GM21390 (cell line): ENCODE data around the gene PARD3B.

Experiments
- ATAC-seq: cut with Tn5 transposase; IDR thresholded peaks from one replicate; pipeline ENCODE4 v1.9.1; 2021; ENCODE audit not compliant: unreplicated experiment

The PARD3B gene

DNA sequence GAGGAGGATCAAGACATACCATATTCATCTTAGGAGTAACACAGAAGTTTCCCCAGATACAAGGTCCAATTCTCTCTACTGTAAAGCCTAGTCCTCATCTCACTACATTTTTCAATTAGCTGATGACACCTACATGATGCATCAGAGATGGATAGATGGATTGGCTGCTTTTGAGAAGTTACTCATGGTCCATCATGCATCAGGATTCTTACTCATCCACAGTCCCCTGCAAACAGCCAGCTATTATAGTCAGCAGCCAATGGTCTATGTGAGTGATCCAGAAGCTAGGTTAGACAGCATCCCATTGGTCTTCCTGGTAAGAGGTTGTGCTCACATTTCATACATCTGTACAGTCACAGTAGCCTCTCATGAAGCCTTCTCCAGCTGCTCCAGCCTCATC is 982.5 kb downstream of the PARD3B start:
- no peak for ATAC-seq

DNA sequence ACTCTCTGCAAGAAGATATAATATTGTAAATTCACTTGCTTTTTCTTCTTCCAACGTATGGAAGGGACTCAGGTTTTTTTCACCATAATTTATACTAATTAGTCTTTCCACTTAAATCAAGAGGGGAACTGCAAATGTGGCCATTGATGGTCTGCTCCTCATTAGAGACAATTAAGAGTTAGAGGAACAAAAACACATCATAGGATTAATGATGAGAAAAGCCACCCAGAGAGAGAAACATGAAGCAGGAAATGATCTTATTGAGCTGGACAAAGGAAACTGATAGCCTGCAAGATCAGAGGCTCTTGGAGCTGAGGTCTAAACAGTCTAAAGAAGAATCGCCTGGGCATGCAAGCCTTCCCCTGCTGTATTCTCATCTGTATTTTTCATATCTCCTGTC is 985.8 kb downstream of the PARD3B start:
- no peak for ATAC-seq

DNA sequence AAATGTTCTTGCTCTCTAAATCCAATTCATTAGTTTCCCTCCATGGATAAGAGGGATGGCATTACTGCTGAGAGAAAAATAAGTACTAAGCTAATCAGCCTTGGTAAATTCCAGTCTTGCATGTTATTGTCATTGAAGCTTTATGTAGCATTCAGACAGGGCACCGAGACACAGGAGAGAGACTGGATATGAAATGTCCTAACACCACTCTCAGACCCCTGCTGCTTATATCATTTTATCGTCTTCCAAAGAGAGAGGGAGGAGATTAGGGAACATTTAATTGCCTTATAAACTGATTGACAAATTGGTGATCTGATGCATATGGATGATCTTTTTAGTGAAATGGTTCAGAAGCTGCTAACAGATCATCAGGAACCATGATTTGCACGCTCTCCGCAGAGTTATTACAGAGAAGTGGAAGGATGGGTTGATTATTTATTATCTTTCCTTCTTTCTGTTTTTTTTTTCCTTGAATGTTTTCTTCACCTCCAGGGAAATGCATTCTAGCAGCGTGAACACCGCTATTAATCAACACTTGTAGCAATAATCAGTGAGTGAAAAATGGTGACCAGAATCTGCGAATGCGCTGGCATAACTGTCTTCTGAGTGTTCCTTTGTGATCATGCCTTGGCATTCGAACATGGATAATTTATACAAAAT is 986.3 kb downstream of the PARD3B start:
- no peak for ATAC-seq

DNA sequence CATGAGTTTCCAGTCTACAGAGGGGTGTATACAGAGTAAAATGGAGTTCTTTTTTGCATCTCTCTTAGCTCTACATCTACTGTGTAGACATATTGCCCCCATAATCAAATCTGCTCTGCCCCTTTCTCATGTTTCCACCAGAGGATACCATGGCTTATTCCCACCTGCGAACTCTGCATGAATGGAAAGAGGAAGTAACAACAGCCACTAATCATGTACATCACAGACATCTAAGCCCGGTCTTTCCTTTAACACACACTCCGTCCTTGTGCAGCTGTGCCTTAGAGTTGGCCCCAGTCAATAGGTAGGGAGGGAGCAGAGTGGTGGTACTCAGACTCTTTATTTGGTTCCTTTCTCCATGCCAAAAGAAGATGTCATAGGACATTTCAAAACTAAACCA is 989.7 kb downstream of the PARD3B start:
- no peak for ATAC-seq

DNA sequence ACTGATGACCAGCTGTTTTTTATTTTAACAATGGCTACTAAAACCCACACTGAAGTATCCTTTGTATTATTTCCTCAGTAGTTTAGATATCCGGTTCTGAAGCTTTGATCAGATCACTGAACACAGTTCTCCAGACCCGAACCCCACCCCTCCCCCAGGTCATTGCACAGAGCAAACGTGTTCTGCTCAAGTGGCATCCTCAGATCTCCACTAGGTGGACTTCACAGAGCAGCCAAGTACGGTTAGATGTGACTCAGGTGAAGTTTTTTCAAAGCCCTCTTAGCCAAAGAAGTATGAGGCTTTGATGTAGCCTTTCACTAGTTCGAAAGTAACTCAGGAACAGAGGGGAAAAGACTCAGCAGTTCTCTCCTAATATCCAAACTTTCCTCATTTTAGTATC is 994.3 kb downstream of the PARD3B start:
- ATAC-seq = no peak

DNA sequence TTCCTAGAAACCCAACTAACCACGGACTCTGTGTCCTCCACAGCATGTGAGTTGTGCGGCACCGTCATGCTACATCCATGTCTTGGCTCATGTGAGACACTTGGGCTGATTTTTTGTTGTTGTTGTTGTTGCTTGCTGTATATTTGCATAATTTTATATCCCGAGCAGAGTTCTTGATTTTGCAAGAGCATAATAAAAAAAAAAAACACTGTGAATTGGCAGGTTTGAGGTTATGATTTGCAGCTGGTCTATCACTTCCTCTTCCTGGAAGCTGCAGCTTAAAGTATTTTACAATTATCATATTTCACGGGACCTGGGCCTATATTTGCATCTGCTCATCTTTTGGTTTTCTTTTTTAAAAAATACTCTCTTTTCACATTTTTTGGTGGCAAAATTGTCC is 994.8 kb downstream of the PARD3B start:
- ATAC-seq = no peak

DNA sequence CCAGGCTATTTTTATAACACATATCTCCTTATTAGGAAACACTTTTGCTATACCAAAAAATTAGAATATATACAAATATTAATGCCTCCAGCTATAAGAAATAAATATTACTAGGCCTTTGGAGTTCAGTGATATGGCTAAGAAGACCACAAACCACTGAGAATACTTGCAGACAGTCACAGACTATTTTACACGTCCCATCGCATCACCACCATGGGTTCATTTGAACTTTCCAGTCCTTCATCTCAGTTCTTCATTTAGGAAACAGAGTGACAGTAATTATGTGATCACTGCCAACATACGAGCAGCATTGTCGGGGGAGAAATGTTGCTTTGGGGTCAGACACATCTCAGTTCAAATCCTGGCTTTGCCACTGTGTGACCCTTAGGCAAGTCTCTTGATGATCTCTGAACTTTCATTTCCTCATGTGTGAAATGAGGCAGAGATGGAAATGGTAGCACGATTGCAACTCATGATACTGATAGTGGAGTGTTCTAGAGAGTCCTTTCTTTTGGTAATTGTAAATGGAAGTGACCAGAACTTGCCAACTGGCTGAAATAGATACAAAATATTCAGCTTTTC is 998.1 kb downstream of the PARD3B start:
- ATAC-seq = no peak

DNA sequence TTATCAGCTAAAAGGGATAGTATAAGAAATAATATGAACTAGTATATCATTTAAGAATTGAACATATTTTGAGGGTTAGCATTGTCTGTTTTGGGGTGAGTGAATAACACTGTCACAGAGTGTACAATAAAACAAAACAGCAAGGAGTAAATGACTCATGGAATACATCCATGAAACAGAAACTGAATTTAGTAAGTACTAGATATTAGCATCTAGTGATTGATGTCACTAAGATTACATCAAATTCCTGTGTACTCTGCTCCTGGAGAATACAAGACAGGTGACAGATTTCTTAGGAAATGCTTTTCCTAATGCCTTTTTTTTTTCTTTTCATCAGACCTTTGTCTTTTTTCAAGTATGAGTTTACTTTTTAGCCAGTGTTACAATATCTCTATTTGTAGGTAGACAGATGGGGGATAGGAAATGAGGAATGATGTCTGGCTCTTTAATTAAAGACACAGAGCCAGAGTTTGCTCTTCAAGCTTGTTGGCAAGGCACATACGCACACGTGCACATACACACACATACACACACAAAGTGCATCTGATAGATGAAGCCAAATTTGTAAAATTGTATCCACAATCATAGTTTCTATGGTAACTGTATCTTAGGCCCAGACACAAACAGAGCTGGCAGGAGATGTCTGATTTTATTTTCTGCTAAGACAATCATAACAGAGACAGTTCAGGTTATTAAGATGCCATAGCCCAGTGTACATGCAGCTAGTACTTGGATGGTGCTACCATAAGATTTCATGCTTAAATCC is 998.8 kb downstream of the PARD3B start:
- no peak for ATAC-seq

DNA sequence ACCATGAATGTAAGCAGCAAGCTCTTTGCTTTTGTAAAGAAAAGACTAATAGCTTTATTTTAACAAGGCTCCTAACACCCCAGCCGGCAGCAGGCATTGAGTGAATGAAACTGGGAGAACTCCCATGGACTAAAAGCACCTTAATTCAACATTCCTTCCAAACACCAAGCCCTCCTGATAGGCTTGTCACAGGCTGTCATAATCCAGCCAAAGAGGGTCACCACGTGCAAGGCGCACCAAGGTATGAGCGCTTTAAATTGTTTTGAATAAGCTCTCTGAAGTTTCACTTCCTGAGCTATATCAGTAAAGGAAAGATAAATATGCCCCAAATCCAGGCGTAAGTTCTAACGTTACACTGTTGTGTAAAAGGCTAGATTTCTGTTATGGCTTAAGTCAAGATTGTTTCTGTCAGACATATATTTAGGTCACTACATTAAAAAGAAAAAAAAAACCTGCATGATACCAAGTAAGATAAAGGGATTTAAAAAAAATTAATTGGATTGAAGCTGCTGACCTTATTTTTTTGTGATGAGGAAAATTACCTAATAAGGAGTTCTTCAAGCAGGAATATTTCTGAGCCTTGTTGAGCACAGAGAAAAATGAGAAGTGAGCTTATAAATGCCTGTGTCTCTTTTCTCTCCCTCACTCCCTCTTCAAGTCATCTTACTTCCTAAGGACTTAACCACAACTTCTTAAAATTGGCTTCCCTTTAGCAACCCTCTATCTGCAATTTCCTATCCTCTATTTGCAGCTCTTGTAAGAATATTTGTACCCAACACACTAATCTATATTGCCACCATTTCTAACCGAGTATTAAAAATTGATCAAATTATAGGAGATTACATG is 1000.9 kb downstream of the PARD3B start:
- ATAC-seq = no peak

DNA sequence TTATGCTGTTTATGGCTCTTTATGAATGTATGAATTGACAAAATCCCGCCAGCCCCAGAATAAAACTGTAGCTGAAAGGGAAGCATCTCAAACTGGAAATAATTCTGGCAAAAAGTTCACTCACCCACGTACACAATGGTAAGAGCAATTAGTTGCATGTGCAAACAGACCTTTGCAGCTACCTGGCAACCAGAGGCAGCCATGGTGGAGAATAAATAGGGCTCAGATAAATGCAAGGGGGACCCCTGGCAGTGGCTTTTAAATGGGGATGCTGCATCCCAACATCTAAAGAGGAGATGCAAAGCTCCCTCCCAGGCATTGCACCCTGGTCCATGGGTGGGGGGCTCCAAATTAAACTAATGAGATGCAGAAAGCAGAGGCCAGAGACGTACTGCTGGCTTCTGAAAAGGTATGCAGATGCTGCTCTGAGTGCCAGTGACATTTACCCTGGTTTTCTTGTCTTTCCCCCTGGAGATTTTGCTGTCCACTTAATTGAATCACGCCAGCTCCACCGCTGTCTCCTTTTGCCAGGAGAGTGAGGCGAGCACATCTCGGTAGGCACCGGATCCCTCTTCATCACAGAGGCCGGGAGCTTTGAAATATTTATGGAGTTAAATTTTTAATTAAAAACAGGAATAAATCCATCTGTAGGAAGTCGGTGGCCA is 1010.4 kb downstream of the PARD3B start:
- no peak for ATAC-seq

DNA sequence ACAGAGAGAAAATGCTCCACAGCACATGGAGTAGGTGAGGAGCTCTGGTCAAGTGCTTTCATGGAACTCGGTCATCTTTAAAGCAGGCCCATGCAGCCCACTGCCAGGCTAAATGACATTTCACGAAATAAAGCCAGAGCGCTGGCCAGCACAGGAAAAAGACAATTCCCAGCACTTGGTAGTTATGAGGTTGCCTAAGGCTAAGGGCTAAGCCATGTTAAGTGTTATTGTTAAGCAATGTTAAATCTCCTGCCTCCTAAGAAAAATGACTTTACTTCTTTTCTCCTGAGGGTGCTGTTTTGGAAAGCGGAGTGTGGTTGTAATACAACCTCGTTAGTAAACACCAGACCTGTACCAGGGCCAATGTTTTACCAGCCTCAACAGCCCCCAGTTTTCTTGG is 1011.1 kb downstream of the PARD3B start:
- no peak for ATAC-seq

DNA sequence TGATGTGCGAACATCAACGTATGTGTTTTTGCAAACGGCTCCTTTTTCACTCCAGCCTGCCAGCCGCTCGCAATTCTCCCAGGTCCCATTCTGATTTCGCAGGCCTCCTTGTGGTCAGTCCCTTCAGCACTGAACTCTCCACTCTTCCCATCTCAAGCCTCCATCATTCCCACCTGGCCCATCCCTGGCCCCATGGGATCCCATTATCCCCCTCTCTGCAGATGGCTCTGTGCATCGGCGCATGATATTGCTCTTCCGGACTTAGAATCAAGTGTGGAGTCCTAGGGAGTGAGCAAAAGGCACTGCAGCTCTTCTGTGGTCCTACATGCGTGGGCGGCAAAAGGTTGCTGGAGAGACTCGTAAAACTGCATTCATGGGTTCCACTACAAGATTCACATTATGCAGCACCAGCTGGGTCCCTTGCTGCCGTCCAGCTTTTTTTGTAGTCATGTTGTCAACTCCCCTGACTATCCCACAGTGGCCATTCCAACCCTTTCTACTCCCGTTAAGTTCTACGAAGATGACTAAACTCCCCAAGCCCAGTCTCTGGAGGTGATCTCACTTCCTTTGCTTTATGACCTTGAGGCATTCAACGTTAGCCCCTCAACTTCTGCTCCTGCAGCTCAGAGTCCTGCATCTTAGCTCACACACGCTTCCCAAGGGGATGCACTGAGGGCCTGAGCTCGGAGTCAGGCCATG is 1011.7 kb downstream of the PARD3B start:
- ATAC-seq = no peak

DNA sequence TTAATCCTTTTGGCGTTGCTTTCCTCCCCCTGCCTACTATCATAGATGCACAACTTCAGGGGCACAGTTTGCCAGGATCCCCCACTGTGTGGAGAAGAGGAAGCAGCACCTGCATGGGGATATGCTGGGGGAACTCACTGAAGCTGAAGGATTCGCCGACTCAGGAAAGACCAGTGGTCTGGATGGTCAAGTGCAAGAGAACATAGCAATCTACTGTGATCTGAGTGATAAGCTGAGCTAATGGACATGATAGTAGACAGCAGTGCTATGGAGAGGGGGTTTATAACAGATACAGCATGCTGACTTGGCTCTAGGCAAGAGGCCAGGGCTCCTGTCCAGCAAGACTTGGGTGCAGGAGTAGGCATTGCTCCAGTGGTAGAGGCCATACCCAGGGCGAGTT is 1012.6 kb downstream of the PARD3B start:
- ATAC-seq = no peak

DNA sequence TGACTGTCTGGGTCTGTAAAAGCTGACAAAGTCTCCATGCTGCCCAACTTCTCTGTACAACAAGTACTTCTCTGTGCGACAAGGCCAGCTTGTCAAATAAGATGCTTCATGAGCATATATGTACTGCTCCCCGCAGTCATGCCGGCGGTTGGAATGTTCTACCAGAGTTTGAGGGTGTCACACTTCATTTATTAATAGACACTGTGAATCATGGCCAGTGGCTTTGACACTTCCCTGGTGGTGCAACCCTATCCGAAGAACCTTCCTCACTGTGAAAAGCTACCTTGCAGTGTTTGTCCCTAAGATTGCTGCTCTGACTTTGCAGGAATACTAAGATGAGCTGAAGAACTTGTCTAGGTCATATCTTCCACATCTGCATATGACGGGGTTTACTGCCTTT is 1016.2 kb downstream of the PARD3B start:
- no peak for ATAC-seq

DNA sequence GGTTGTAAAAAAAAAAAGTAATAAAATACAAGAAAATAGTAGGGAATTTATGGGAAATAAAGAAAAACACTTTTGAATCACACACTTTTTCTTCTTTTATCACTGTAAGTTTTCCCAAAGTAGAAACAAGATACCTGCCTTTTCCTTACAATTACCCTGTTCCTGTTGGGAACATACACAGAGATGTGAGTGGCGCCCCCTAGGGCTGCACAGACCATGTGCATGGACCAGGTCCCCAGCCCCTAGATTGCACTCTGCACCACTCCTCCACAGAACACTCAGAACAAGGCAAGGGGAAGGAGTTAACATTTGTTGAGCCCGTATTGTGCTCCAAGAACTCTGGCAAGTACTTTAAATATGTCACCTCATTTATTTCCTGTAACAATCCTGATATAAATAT is 1018.4 kb downstream of the PARD3B start:
- no peak for ATAC-seq

DNA sequence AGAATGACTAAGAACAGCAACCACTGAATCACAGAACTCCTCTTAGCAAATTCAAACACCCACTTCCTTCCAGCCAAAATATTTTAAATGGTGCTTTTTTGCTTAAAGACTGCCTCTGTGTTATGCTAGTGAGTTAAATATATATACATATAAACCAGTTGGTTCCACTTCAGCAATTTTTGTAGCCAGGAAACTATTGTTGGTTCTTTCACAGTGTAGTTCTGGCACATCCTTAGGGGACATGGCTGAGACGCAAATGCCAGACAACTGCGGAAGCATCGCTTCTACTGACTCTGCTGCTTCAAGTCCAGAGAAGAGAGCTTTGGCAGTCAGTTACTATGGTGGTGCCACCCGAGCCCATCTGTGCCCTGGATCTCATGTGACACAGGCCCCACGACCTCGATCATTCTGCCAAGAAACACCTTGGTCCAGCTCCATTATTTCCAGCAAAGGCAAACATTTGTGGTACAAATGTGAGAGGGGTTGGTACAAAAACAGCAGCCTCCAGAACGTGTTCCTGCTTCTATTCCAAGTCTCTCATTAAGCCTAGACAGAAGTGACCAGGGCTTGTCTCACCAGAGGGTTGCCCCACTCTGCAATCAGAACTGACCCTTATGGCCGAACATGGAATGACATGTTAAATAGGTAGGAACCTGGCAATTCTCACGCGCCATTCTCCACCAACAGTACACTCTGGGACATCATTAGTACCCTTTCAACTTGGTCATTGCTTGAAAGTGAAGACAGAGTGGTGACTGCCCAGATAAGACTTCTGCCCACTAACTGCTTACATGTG is 1019.3 kb downstream of the PARD3B start:
- no peak for ATAC-seq

DNA sequence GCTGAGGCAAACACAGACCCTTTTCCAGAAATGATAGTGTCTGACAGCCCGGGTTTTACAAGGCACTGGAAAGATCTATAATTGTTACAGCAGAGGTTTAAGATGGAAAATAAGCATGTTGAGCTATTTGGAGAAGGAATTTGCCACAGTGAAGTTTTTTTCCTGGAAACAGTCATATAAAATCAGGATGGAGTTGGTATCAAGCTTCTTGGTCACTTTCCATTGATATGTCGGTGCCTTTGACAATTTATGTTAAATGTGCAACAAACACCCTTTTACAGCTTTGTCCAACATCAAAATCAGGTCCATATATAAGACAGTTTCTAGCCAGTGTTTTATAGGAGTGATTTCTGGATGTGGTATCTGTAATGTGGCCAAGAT is 1019.9 kb downstream of the PARD3B start:
- no peak for ATAC-seq

DNA sequence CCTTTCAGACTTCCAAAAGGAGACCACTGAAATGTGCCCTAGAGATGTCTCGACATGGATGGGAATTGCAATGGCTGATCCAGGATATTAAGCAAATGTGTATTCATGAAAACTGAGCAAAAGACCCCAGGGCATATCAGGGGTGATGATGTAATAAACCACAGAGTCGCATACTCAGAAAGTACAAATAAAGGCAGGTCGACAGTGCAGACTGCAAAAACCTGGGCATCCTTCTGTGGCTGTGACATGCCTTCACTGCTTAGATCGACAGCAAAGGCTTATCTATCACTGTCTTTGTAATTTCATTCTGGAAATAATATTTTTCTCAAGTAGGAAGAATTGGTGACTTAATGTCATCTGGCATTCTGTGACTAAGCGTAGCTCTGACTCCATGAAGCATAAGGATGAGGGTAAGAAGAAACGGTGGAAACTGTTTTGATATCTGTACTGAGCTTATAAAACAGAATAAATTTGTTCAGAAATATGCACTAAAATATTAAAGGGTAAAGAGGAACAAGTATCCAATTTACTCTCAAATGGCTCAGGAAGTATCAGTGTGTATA is 1021.4 kb downstream of the PARD3B start:
- ATAC-seq = no peak

DNA sequence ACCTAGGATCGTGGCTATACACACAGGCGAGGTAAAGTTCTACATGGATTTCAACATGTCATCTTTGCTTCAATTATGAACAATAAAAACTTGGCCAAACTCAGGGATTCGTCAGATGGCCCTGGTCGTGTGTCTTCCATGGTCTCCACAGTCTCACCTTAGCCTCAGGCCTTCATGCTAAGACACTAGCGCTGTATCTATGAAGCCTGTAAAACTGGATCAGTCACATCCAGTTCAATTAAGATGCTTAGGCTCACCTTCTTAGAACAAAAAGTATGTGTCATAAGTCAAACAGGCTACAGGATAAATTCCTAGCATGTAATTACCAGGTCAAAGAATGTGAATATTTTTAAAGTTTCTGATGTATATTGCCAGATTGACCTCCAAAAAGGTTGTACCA is 1023.3 kb downstream of the PARD3B start:
- no peak for ATAC-seq
